GM12878 (cell line): ENCODE measurements around the gene BCKDHB. TPM values are rescaled to one million over a fixed set of nuclear protein-coding genes. Genes with fewer than 3 reads are reported as not detected.

Experiments
- ATAC-seq: fragments of 200-7000 bp; cut with Tn5 transposase; 3 replicates; pipeline ENCODE4 v1.9.1; 2020; ENCODE audit warnings: mild to moderate bottlenecking, moderate library complexity
- BruUV-seq: library from RNA; stranded (reverse); fragments of 400-500 nt; replicated peaks from 2 replicates; lab custom pipeline; 2021; lab: Mats Ljungman, UMichigan
- CTCF ChIA-PET: fragments of 300-600 bp; sonication (Branson Sonifier 250); formaldehyde crosslinking; extraction: SDS; loops from one replicate; lab custom pipeline; 2021; ENCODE audit warnings: inconsistent platforms; lab: Yijun Ruan, JAX
- POLR2A ChIA-PET: fragments of 350-600 bp; formaldehyde crosslinking; extraction: SDS; loops from one replicate; lab custom pipeline; 2021; ENCODE audit warnings: inconsistent platforms; lab: Charles Lee
- RAD21 ChIA-PET: fragments of 300-600 bp; sonication (Branson Sonifier 250); formaldehyde crosslinking; loops from one replicate; lab custom pipeline; 2023; ENCODE audit warnings: antibody characterized with exemption; ENCODE audit not compliant: unreplicated experiment; lab: Charles Lee
- SMC1A ChIA-PET: fragments of 300-600 bp; sonication (Branson Sonifier 250); formaldehyde crosslinking; loops from one replicate; lab custom pipeline; 2023; ENCODE audit not compliant: unreplicated experiment, uncharacterized antibody; lab: Charles Lee
- DNase-seq: peaks from one replicate; pipeline ENCODE4 v3.0.0-alpha.2; 2011; ENCODE audit warnings: low read depth, low spot score
- FAIRE-seq: peaks from 3 replicates; lab custom pipeline; 2011; peaks lifted over from hg19 to GRCh38; lab: Jason Lieb, UNC
- H2AFZ ChIP-seq: 2 replicates; pipeline ENCODE4 v1.6.0; 2011; ENCODE audit warnings: low read depth, low read length, control low read depth; ENCODE audit not compliant: control insufficient read depth
- H3K27ac ChIP-seq: 2 replicates; pipeline ENCODE4 v1.5.1; 2011; ENCODE audit warnings: control low read depth; ENCODE audit not compliant: control insufficient read depth, insufficient read depth
- H3K27me3 ChIP-seq, 2 experiments: replicated peaks in 1 of 2; 2 replicates each; pipeline versions ENCODE4 v1.6.0 to v1.6.1; 2011; ENCODE audit warnings: low read length in 1 of 2; ENCODE audit not compliant: control insufficient read depth in 2 of 2, insufficient read depth in 2 of 2
- H3K36me3 ChIP-seq, 2 experiments: 2 replicates each; pipeline ENCODE4 v1.5.1; 2011; ENCODE audit warnings: low read length in 1 of 2; ENCODE audit not compliant: control insufficient read depth in 2 of 2, insufficient read depth in 2 of 2
- H3K4me1 ChIP-seq: 2 replicates; pipeline ENCODE4 v1.6.1; 2011; ENCODE audit warnings: mild to moderate bottlenecking, low read length, moderate library complexity, mixed read lengths; ENCODE audit not compliant: control insufficient read depth, insufficient read depth
- H3K4me2 ChIP-seq: 2 replicates; pipeline ENCODE4 v1.6.0; 2011; ENCODE audit warnings: control low read depth; ENCODE audit not compliant: control insufficient read depth, insufficient read depth
- H3K4me3 ChIP-seq: fragments of 200-600 bp; sonication (generic); 2 replicates; pipeline ENCODE4 v1.5.1; 2016
- H3K79me2 ChIP-seq: 2 replicates; pipeline ENCODE4 v1.6.0; 2011; ENCODE audit warnings: low read length; ENCODE audit not compliant: control insufficient read depth, insufficient read depth
- H3K9ac ChIP-seq: 2 replicates; pipeline ENCODE4 v1.8.0; 2011; ENCODE audit warnings: low read length, control low read depth, mixed read lengths; ENCODE audit not compliant: control insufficient read depth, insufficient read depth
- H3K9me3 ChIP-seq: replicated peaks from 3 replicates; pipeline ENCODE4 v1.5.1; 2011; ENCODE audit warnings: mild to moderate bottlenecking, low read length; ENCODE audit not compliant: control insufficient read depth, insufficient read depth
- H4K20me1 ChIP-seq: 2 replicates; pipeline ENCODE4 v1.6.0; 2011; ENCODE audit not compliant: control insufficient read depth, insufficient read depth
- CREB1 ChIP-seq: IDR thresholded peaks from 2 replicates; pipeline ENCODE4 v1.6.1; 2012; ENCODE audit warnings: low read depth, mild to moderate bottlenecking, inconsistent platforms
- FOXK2 ChIP-seq: fragments of 450-650 bp; IDR thresholded peaks from 2 replicates; pipeline ENCODE4 v1.6.1; 2017; ENCODE audit warnings: mild to moderate bottlenecking, moderate library complexity
- GABPA ChIP-seq: IDR thresholded peaks from 2 replicates; pipeline ENCODE4 v1.6.1; 2014; ENCODE audit warnings: antibody characterized with exemption, low read depth, mild to moderate bottlenecking, inconsistent platforms
- HCFC1 ChIP-seq: fragments of 150-350 bp; IDR thresholded peaks from 2 replicates; pipeline ENCODE4 v1.6.1; 2014; ENCODE audit warnings: low read length
- JUNB ChIP-seq: IDR thresholded peaks from 2 replicates; pipeline ENCODE4 v1.6.1; 2016; ENCODE audit warnings: antibody characterized with exemption, mild to moderate bottlenecking
- JUND ChIP-seq: IDR thresholded peaks from 2 replicates; pipeline ENCODE4 v1.6.1; 2012; ENCODE audit warnings: low read depth, mild to moderate bottlenecking, low read length, improper control_type of control experiment, moderate library complexity
- MTA2 ChIP-seq: fragments of 450-650 bp; IDR thresholded peaks from 2 replicates; pipeline ENCODE4 v1.6.1; 2016; ENCODE audit warnings: low read depth, mild to moderate bottlenecking, moderate library complexity
- MYB ChIP-seq: fragments of 150-350 bp; IDR thresholded peaks from 2 replicates; pipeline ENCODE4 v1.6.1; 2014; ENCODE audit warnings: mild to moderate bottlenecking, low read depth, low read length, borderline replicate concordance
- NFXL1 ChIP-seq: fragments of 450-650 bp; IDR thresholded peaks from 2 replicates; pipeline ENCODE4 v1.6.1; 2017; ENCODE audit warnings: antibody characterized with exemption, mild to moderate bottlenecking, borderline replicate concordance
- RUNX3 ChIP-seq: IDR thresholded peaks from 2 replicates; pipeline ENCODE4 v1.6.1; 2012; ENCODE audit warnings: low read length, inconsistent platforms
- TCF12 ChIP-seq: IDR thresholded peaks from 2 replicates; pipeline ENCODE4 v1.6.1; 2011; ENCODE audit warnings: low read depth, mild to moderate bottlenecking, low read length
- WGBS: methylation state at CpG from one replicate; pipeline ENCODE4 v1.1.6; 2016; ENCODE audit warnings: low lambda C conversion rate; ENCODE audit not compliant: insufficient replicate concordance, insufficient coverage; ENCODE audit errors: missing lambda C conversion rate; 5-methylcytosine and 5-hydroxymethylcytosine counted together
- in situ Hi-C: fragments of 300-500 bp; cut with MboI; formaldehyde crosslinking; loops from 9 replicates; pipeline ENCODE4 v1.14.3; 2018; ENCODE audit warnings: mixed read lengths
- intact Hi-C: fragments of 100-400 bp; cut with micrococcal nuclease; formaldehyde crosslinking; loops from one replicate; pipeline ENCODE4 v1.14.2; 2022; ENCODE audit not compliant: unreplicated experiment
- polyA plus RNA-seq, 11 experiments: library from polyadenylated mRNA; depleted of rRNA in 4 of 11; unstranded in 6 of 11; stranded (reverse) in 5 of 11; fragments of >200 nt; fragmentation: Nextera tagmentation in 4 of 11; fragmentation: Illumina TruSeq in 1 of 11; extraction: Ambion mirVana in 4 of 11; extraction: Trizol in 1 of 11; gene quantifications; 1 replicate in 1 of 11; 2 replicates in 10 of 11; pipeline versions ENCODE4 v1.2.1 to v1.2.3, GENCODE V29; 2011 to 2016; ENCODE audit warnings: inconsistent platforms in 2 of 11, missing spikeins in 2 of 11, low read depth in 1 of 11
- total RNA-seq, 4 experiments: library from RNA; depleted of rRNA in 3 of 4; stranded (reverse); fragments of >200 nt in 3 of 4; fragmentation: Illumina TruSeq in 1 of 4; extraction: Trizol in 1 of 4; gene quantifications; 2 replicates each; pipeline versions ENCODE4 v1.2.1 to v1.2.3, GENCODE V29; 2013 to 2021
- TF ChIP-seq, protein P1 (sequence below): fragments of 150-350 bp; IDR thresholded peaks from 2 replicates; pipeline ENCODE4 v1.6.1; 2016; ENCODE audit warnings: low read depth, low read length
- TF ChIP-seq, protein P2 (sequence below): fragments of 450-650 bp; IDR thresholded peaks from 2 replicates; pipeline ENCODE4 v1.6.1; 2017; ENCODE audit warnings: antibody characterized with exemption, mild to moderate bottlenecking, moderate library complexity
- TF ChIP-seq, protein P3 (sequence below): fragments of 450-650 bp; IDR thresholded peaks from 2 replicates; pipeline ENCODE4 v1.6.1; 2016; ENCODE audit warnings: mild to moderate bottlenecking

The BCKDHB gene
- total and polyA plus RNA-seq, 10 of the 15 experiments (the other 5 are each of a cell fraction or from before 2014, with no cell fraction given), result 12.9 to 57.1 (median 25.3) TPM

DNA sequence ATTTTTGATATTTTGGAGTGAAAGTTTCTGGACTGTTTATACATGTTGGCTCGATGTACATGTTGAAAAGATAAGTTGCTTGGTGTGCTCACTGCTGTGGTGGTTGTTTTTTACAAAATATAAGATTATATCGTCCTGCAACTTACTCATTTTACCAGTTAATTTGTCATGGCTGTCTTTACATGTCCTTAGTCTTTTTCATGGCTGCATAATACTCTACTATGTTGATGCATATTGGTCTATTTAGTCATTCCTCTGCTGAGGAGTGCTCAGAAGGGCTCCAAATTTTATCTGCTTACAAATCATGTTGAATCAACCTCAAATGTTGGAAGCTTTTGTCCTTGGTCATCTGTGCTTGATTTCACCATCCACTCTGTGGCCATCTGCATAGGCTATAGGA lies 164.6 kb downstream of the BCKDHB start:
- H2AFZ ChIP-seq, result no peak overlapping the region
- ATAC-seq (no peak), DNase-seq (no peak), FAIRE-seq (no peak)
- no TSS peak for BruUV-seq
- TF ChIP-seq JUNB (no peak), CREB1 (no peak), FOXK2 (no peak), GABPA (no peak), MTA2 (no peak), JUND (no peak), RUNX3 (no peak), MYB (no peak), TCF12 (no peak), HCFC1 (no peak), NFXL1 (no peak)
- TF ChIP-seq, protein P1, sequence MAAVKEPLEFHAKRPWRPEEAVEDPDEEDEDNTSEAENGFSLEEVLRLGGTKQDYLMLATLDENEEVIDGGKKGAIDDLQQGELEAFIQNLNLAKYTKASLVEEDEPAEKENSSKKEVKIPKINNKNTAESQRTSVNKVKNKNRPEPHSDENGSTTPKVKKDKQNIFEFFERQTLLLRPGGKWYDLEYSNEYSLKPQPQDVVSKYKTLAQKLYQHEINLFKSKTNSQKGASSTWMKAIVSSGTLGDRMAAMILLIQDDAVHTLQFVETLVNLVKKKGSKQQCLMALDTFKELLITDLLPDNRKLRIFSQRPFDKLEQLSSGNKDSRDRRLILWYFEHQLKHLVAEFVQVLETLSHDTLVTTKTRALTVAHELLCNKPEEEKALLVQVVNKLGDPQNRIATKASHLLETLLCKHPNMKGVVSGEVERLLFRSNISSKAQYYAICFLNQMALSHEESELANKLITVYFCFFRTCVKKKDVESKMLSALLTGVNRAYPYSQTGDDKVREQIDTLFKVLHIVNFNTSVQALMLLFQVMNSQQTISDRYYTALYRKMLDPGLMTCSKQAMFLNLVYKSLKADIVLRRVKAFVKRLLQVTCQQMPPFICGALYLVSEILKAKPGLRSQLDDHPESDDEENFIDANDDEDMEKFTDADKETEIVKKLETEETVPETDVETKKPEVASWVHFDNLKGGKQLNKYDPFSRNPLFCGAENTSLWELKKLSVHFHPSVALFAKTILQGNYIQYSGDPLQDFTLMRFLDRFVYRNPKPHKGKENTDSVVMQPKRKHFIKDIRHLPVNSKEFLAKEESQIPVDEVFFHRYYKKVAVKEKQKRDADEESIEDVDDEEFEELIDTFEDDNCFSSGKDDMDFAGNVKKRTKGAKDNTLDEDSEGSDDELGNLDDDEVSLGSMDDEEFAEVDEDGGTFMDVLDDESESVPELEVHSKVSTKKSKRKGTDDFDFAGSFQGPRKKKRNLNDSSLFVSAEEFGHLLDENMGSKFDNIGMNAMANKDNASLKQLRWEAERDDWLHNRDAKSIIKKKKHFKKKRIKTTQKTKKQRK, result no peak
- TF ChIP-seq, protein P2, sequence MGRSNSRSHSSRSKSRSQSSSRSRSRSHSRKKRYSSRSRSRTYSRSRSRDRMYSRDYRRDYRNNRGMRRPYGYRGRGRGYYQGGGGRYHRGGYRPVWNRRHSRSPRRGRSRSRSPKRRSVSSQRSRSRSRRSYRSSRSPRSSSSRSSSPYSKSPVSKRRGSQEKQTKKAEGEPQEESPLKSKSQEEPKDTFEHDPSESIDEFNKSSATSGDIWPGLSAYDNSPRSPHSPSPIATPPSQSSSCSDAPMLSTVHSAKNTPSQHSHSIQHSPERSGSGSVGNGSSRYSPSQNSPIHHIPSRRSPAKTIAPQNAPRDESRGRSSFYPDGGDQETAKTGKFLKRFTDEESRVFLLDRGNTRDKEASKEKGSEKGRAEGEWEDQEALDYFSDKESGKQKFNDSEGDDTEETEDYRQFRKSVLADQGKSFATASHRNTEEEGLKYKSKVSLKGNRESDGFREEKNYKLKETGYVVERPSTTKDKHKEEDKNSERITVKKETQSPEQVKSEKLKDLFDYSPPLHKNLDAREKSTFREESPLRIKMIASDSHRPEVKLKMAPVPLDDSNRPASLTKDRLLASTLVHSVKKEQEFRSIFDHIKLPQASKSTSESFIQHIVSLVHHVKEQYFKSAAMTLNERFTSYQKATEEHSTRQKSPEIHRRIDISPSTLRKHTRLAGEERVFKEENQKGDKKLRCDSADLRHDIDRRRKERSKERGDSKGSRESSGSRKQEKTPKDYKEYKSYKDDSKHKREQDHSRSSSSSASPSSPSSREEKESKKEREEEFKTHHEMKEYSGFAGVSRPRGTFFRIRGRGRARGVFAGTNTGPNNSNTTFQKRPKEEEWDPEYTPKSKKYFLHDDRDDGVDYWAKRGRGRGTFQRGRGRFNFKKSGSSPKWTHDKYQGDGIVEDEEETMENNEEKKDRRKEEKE, result no peak
- TF ChIP-seq, protein P3, sequence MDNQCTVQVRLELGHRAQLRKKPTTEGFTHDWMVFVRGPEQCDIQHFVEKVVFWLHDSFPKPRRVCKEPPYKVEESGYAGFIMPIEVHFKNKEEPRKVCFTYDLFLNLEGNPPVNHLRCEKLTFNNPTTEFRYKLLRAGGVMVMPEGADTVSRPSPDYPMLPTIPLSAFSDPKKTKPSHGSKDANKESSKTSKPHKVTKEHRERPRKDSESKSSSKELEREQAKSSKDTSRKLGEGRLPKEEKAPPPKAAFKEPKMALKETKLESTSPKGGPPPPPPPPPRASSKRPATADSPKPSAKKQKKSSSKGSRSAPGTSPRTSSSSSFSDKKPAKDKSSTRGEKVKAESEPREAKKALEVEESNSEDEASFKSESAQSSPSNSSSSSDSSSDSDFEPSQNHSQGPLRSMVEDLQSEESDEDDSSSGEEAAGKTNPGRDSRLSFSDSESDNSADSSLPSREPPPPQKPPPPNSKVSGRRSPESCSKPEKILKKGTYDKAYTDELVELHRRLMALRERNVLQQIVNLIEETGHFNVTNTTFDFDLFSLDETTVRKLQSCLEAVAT, result no peak
- 82% methylated on average over 2 of the region's 2 CpGs for WGBS
- no peaks in the 10 kb centered on the region for H3K36me3 ChIP-seq
- in situ Hi-C loops (no loop called here), intact Hi-C loops (no loop called here)
- H3K4me3 ChIP-seq, result no peak overlapping the region
- no peaks in the 10 kb centered on the region for H3K27me3 ChIP-seq
- ChIA-PET RAD21 (no interaction called here), CTCF (no interaction called here), POLR2A (no interaction called here), SMC1A (no interaction called here)
- H3K27ac ChIP-seq, result no peak overlapping the region
- no peaks in the 10 kb centered on the region; the same call in 2 of the 3 replicates for H3K9me3 ChIP-seq
- H3K4me1 ChIP-seq, result no peaks in the 10 kb centered on the region
- H4K20me1 ChIP-seq, result no peaks in the 10 kb centered on the region
- no peak overlapping the region for H3K9ac ChIP-seq
- no peaks in the 10 kb centered on the region for H3K79me2 ChIP-seq
- no peak overlapping the region for H3K4me2 ChIP-seq
